ENCODE measurements around the gene HLA-E. TPM values are rescaled to one million over a fixed set of nuclear protein-coding genes. Genes with fewer than 3 reads are reported as not detected.

The HLA-E gene
- total and polyA plus RNA-seq, 2 of the 13 experiments (the other 11 are each of a cell fraction or from before 2014, with no cell fraction given): 45.2 to 90.4 TPM

DNA sequence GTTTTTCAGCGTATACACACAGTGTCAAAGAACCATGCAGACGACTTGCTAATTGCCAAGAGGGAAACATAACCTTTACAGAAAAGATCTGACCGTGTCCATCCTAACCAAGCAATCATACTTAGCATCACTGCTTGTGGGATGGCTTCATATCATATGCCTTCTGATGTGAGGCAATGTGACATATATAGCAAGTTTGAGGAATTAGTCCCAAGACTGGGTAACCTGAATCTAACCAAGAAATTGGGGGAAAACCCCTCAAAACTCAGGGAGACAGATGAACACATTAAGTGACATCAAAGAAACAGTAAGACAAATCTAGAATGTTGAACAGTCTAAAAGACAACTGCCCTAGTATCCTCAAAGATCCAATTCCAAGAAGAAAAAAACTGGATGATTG is 48.6 kb downstream of the HLA-E start:
- H3K4me3 ChIP-seq (replicated peaks in 1 of 3; ENCODE audit: insufficient read depth in 1 of 3, low read depth in 2 of 3, low read length in 3 of 3): no peak overlapping the region
- H3K79me2 ChIP-seq (ENCODE audit: insufficient read depth, low read length): no peaks in the 10 kb centered on the region
- H3K9me3 ChIP-seq (ENCODE audit: low read length): no peaks in the 10 kb centered on the region
- no peak overlapping the region for H3K9ac ChIP-seq (ENCODE audit: insufficient read depth, low read depth, low read length)
- ChIA-PET CTCF (ENCODE audit: low intra/inter-chr PET ratio, low total read pairs) (no interaction called here), POLR2A (no interaction called here)
- H3K4me2 ChIP-seq (ENCODE audit: low read depth, low read length): no peak overlapping the region
- no TSS peak for BruUV-seq (replicated peaks)
- H2AFZ ChIP-seq (ENCODE audit: low read length): no peak overlapping the region
- peaks cover 27% of the 10 kb centered on the region for H3K4me1 ChIP-seq (ENCODE audit: insufficient read depth, low read length)
- H3K27ac ChIP-seq (ENCODE audit: extremely low read length, insufficient read depth, low read length): no peak overlapping the region
- no peak for DNase-seq (ENCODE audit: low spot score)
- no peaks in the 10 kb centered on the region for H3K36me3 ChIP-seq (replicated peaks in 1 of 2; ENCODE audit: control insufficient read depth in 1 of 2, insufficient read depth in 2 of 2, low read length in 2 of 2)
- intact Hi-C loops (cut with micrococcal nuclease; ENCODE audit: unreplicated experiment) (no loop called here), in situ Hi-C loops (cut with HindIII; ENCODE audit: extremely low pct_ligation_motif_present, low pct_unique_long_range_greater_than_20kb) (no loop called here)
- no peak for FAIRE-seq
- 49% methylated on average over 3 of the region's 3 CpGs for WGBS (ENCODE audit: low lambda C conversion rate)
- no peaks in the 10 kb centered on the region for H3K27me3 ChIP-seq (ENCODE audit: control insufficient read depth in 1 of 2, insufficient read depth in 2 of 2, low read length in 2 of 2)
- no peaks in the 10 kb centered on the region for H4K20me1 ChIP-seq (ENCODE audit: insufficient read depth, low read length)
- no peak for ATAC-seq
- TF ChIP-seq PRPF4 (IDR thresholded peaks at IDR 0.05; ENCODE audit: low read depth, low read length, poor library complexity, severe bottlenecking): no peak
- TF ChIP-seq SNAI1 (CRISPR knock-in tag; IDR thresholded peaks at IDR 0.05; ENCODE audit: borderline replicate concordance): no peak
- no peak for TF ChIP-seq ZNF713 (CRISPR knock-in tag; IDR thresholded peaks at IDR 0.05)
- no peak for TF ChIP-seq SYNCRIP (IDR thresholded peaks at IDR 0.05; ENCODE audit: insufficient read depth, low read depth, low read length)
- no peak for TF ChIP-seq ZKSCAN1 (IDR thresholded peaks at IDR 0.05; ENCODE audit: low read length)
- TF ChIP-seq ETV6 (CRISPR knock-in tag; conservative IDR thresholded peaks at IDR 0.05): no peak
- no peak for TF ChIP-seq MLLT10 (CRISPR knock-in tag; IDR thresholded peaks at IDR 0.05)
- no peak for TF ChIP-seq GPN1 (CRISPR knock-in tag; IDR thresholded peaks at IDR 0.05; ENCODE audit: borderline replicate concordance)
- TF ChIP-seq, protein P1, sequence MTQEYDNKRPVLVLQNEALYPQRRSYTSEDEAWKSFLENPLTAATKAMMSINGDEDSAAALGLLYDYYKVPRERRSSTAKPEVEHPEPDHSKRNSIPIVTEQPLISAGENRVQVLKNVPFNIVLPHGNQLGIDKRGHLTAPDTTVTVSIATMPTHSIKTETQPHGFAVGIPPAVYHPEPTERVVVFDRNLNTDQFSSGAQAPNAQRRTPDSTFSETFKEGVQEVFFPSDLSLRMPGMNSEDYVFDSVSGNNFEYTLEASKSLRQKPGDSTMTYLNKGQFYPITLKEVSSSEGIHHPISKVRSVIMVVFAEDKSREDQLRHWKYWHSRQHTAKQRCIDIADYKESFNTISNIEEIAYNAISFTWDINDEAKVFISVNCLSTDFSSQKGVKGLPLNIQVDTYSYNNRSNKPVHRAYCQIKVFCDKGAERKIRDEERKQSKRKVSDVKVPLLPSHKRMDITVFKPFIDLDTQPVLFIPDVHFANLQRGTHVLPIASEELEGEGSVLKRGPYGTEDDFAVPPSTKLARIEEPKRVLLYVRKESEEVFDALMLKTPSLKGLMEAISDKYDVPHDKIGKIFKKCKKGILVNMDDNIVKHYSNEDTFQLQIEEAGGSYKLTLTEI (CRISPR knock-in tag; conservative IDR thresholded peaks at IDR 0.05): no peak
- no peak for TF ChIP-seq ZNF589 (CRISPR knock-in tag; conservative IDR thresholded peaks at IDR 0.05)
- TF ChIP-seq CREB1 (IDR thresholded peaks at IDR 0.05): no peak
- no peak for TF ChIP-seq CREB1 (CRISPR knock-in tag; IDR thresholded peaks at IDR 0.05)
- TF ChIP-seq ZNF615 (CRISPR knock-in tag; IDR thresholded peaks at IDR 0.05; ENCODE audit: borderline replicate concordance): no peak
- TF ChIP-seq KDM5B (CRISPR knock-in tag; IDR thresholded peaks at IDR 0.05; ENCODE audit: borderline replicate concordance): no peak
- no peak for TF ChIP-seq BCL6 (CRISPR knock-in tag; IDR thresholded peaks at IDR 0.05)
- TF ChIP-seq, protein P2, sequence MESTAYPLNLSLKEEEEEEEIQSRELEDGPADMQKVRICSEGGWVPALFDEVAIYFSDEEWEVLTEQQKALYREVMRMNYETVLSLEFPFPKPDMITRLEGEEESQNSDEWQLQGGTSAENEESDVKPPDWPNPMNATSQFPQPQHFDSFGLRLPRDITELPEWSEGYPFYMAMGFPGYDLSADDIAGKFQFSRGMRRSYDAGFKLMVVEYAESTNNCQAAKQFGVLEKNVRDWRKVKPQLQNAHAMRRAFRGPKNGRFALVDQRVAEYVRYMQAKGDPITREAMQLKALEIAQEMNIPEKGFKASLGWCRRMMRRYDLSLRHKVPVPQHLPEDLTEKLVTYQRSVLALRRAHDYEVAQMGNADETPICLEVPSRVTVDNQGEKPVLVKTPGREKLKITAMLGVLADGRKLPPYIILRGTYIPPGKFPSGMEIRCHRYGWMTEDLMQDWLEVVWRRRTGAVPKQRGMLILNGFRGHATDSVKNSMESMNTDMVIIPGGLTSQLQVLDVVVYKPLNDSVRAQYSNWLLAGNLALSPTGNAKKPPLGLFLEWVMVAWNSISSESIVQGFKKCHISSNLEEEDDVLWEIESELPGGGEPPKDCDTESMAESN (CRISPR knock-in tag; conservative IDR thresholded peaks at IDR 0.05): no peak
- no peak for TF ChIP-seq ATF7-NPFF (CRISPR knock-in tag; IDR thresholded peaks at IDR 0.05; ENCODE audit: low read depth)
- TF ChIP-seq, protein P3, sequence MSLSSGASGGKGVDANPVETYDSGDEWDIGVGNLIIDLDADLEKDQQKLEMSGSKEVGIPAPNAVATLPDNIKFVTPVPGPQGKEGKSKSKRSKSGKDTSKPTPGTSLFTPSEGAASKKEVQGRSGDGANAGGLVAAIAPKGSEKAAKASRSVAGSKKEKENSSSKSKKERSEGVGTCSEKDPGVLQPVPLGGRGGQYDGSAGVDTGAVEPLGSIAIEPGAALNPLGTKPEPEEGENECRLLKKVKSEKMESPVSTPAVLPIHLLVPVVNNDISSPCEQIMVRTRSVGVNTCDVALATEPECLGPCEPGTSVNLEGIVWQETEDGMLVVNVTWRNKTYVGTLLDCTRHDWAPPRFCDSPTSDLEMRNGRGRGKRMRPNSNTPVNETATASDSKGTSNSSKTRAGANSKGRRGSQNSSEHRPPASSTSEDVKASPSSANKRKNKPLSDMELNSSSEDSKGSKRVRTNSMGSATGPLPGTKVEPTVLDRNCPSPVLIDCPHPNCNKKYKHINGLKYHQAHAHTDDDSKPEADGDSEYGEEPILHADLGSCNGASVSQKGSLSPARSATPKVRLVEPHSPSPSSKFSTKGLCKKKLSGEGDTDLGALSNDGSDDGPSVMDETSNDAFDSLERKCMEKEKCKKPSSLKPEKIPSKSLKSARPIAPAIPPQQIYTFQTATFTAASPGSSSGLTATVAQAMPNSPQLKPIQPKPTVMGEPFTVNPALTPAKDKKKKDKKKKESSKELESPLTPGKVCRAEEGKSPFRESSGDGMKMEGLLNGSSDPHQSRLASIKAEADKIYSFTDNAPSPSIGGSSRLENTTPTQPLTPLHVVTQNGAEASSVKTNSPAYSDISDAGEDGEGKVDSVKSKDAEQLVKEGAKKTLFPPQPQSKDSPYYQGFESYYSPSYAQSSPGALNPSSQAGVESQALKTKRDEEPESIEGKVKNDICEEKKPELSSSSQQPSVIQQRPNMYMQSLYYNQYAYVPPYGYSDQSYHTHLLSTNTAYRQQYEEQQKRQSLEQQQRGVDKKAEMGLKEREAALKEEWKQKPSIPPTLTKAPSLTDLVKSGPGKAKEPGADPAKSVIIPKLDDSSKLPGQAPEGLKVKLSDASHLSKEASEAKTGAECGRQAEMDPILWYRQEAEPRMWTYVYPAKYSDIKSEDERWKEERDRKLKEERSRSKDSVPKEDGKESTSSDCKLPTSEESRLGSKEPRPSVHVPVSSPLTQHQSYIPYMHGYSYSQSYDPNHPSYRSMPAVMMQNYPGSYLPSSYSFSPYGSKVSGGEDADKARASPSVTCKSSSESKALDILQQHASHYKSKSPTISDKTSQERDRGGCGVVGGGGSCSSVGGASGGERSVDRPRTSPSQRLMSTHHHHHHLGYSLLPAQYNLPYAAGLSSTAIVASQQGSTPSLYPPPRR (CRISPR knock-in tag; IDR thresholded peaks at IDR 0.05; ENCODE audit: borderline replicate concordance): no peak
